Thoracic aorta (tissue), 2 donors: ENCODE results near the gene HOXD11. TPM values are rescaled to one million over a fixed set of nuclear protein-coding genes. Genes with fewer than 3 reads are reported as not detected.
A peak's percentile ranks its signal among the peaks of the same experiment; 100 is the strongest.

Experiments used
- ATAC-seq: fragments of 150-250 bp; one replicate; pipeline ENCODE4 v1.8.0; 2017; ENCODE audit warnings: low read depth; ENCODE audit not compliant: insufficient number of reproducible peaks, low FRiP score
- DNase-seq: peaks from one replicate; pipeline ENCODE4 v3.0.0-alpha.2; 2020; ENCODE audit warnings: low spot score
- H3K27ac ChIP-seq, 2 donors: fragments of 200-600 bp; sonication (generic); 1 replicate in 1 of 2; 2 replicates in 1 of 2; pipeline ENCODE4 v1.5.1; 2016; ENCODE audit warnings: mild to moderate bottlenecking in 2 of 2, moderate library complexity in 2 of 2
- H3K27me3 ChIP-seq: fragments of 200-600 bp; sonication (generic); replicated peaks from 2 replicates; pipeline ENCODE4 v1.6.0; 2016; ENCODE audit warnings: mild to moderate bottlenecking; ENCODE audit not compliant: insufficient read depth
- H3K36me3 ChIP-seq: fragments of 200-600 bp; sonication (generic); one replicate; pipeline ENCODE4 v1.5.1; 2016
- H3K4me1 ChIP-seq, 2 donors: fragments of 200-600 bp; sonication (generic); 1 replicate in 1 of 2; 2 replicates in 1 of 2; pipeline versions ENCODE4 v1.5.1 to v1.6.0; 2016; ENCODE audit warnings: low read depth in 2 of 2, mild to moderate bottlenecking in 1 of 2; ENCODE audit not compliant: control insufficient read depth in 1 of 2
- H3K4me3 ChIP-seq: fragments of 200-600 bp; sonication (generic); 2 replicates; pipeline ENCODE4 v1.5.1; 2016; ENCODE audit warnings: mild to moderate bottlenecking
- H3K9me3 ChIP-seq: fragments of 200-600 bp; sonication (generic); 2 replicates; pipeline ENCODE4 v1.5.1; 2016
- total RNA-seq, 2 donors: library from RNA; depleted of rRNA; stranded (reverse); fragments of >200 nt; gene quantifications; one replicate each; pipeline versions ENCODE4 v1.1.0 to v1.2.3, GENCODE V29; 2016
- TF ChIP-seq, protein P1 (sequence below): fragments of 200-600 bp; sonication (generic); IDR thresholded peaks from one replicate; pipeline ENCODE4 v1.5.1; 2019; ENCODE audit warnings: antibody characterized with exemption

The HOXD11 gene
- total RNA-seq, 2 donors from 2014 or later: not detected

GRCh38 chr2:176128172-176128981, 21.3 kb downstream of the HOXD11 start:
- no peak for ATAC-seq
- no peaks in the 10 kb centered on the region for H3K36me3 ChIP-seq
- peak overlapping the region; percentile 85 for H3K4me3 ChIP-seq
- no peak for DNase-seq
- peak overlapping the region in 1 of 2 donors; percentile 91 for H3K27ac ChIP-seq
- H3K9me3 ChIP-seq: no peaks in the 10 kb centered on the region
- TF ChIP-seq, protein P1, sequence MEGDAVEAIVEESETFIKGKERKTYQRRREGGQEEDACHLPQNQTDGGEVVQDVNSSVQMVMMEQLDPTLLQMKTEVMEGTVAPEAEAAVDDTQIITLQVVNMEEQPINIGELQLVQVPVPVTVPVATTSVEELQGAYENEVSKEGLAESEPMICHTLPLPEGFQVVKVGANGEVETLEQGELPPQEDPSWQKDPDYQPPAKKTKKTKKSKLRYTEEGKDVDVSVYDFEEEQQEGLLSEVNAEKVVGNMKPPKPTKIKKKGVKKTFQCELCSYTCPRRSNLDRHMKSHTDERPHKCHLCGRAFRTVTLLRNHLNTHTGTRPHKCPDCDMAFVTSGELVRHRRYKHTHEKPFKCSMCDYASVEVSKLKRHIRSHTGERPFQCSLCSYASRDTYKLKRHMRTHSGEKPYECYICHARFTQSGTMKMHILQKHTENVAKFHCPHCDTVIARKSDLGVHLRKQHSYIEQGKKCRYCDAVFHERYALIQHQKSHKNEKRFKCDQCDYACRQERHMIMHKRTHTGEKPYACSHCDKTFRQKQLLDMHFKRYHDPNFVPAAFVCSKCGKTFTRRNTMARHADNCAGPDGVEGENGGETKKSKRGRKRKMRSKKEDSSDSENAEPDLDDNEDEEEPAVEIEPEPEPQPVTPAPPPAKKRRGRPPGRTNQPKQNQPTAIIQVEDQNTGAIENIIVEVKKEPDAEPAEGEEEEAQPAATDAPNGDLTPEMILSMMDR: no peak
- no peaks in the 10 kb centered on the region for H3K27me3 ChIP-seq
- H3K4me1 ChIP-seq: peaks cover 5 to 37% of the 10 kb centered on the region in 2 donors

- Histone ChIP-seq H3K27ac (peak within 1 kb of the TSS; percentile 76 to 91), H3K9me3 (no peaks in the 10 kb centered on the region), H3K4me3 (peak within 1 kb of the TSS; percentile 85), H3K4me1 (peaks cover 5 to 38% of the 10 kb centered on the region in 2 donors), H3K27me3 (no peaks in the 10 kb centered on the region), H3K36me3 (no peaks in the 10 kb centered on the region)
- peak; percentile 34 for ATAC-seq
- TF ChIP-seq, protein P1: no peak
- DNase-seq: no peak
These were observed 22.1 kb downstream of the HOXD11 start, which contains the start of gene HOXD8 for GRCh38 chr2:176128982-176129796. Gene HOXD8, plus strand, starts transcription at chr2:176129705. Its CDS starts 662 bp downstream, at chr2:176130367.

DNA sequence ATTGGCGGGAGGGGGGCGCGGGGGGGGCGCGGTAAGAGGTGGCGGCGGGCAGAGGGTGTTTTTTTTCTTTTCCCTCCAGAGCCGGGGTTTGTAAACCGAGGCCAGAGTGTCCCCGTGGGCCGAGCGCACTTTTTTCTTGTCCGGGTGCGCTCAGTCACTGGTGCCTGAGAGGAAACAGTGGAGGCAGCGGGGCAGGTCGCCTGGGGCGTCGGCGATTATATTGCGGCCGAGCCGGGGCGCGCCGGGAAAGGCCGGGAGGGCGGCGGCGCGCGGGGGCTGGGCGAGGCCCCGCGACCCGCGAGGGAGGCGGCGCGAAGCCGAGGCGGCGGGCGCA, 22.7 kb downstream of the HOXD11 start:
- Histone ChIP-seq H3K36me3 (no peaks in the 10 kb centered on the region), H3K4me1 (peaks cover 5 to 38% of the 10 kb centered on the region in 2 donors), H3K4me3 (peak overlapping the region; percentile 85), H3K9me3 (no peaks in the 10 kb centered on the region), H3K27me3 (no peaks in the 10 kb centered on the region), H3K27ac (peak overlapping the region; percentile 76 to 91)
- DNase-seq (no peak), ATAC-seq (peak; percentile 30)
- TF ChIP-seq, protein P1: no peak

DNA sequence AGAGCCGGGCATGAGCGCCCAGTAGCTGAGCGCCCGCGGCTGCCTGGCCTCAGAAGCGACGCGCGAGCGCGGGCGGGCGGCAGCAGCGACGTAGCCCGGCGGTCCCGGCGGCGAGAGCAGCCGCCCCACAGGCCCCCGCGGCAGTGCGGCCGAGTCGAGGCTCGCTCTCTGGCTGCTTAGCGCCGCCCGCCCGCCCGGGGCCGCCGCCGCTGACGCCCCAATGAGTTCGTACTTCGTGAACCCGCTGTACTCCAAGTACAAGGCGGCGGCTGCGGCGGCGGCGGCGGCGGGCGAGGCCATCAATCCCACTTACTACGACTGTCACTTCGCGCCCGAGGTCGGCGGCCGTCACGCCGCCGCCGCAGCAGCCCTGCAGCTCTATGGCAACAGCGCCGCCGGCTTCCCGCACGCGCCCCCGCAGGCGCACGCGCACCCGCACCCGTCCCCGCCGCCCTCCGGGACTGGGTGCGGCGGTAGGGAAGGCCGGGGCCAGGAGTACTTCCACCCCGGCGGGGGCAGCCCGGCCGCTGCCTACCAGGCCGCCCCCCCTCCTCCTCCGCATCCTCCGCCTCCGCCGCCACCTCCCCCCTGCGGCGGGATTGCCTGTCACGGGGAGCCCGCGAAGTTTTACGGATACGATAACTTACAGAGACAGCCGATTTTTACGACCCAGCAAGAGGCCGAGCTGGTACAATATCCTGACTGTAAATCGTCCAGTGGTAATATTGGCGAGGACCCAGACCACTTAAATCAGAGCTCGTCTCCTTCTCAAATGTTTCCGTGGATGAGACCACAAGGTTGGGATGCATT, 23.3 kb downstream of the HOXD11 start:
- Histone ChIP-seq H3K9me3 (no peaks in the 10 kb centered on the region), H3K27me3 (no peaks in the 10 kb centered on the region)
- TF ChIP-seq, protein P1: no peak

More for the DNA sequence above, 23.3 kb downstream of the HOXD11 start:
- Histone ChIP-seq H3K27ac (peak overlapping the region; percentile 76 to 91), H3K4me3 (peak overlapping the region; percentile 85), H3K4me1 (peaks cover 9 to 42% of the 10 kb centered on the region in 2 donors), H3K36me3 (no peaks in the 10 kb centered on the region)
- ATAC-seq (peak; percentile 34), DNase-seq (no peak)
